Naive B cell (primary cell): ENCODE data around the gene TDP2. TPM values are rescaled to one million over a fixed set of nuclear protein-coding genes. Genes with fewer than 3 reads are reported as not detected.
A peak's percentile ranks its signal among the peaks of the same experiment; 100 is the strongest.
"Not testable (repeated sequence)": the region's sequence is repeated elsewhere in the genome, so short reads cannot be mapped to it uniquely, and the experiment has no call there.

Experiments
- ATAC-seq, 2 donors: fragments of 150-1000 bp; cut with Tn5 transposase; 2 replicates each; pipeline ENCODE4 v1.10.0; 2021; ENCODE audit warnings: low read depth in 2 of 2, mild to moderate bottlenecking in 2 of 2, moderate library complexity in 2 of 2
- DNase-seq: peaks from one replicate; pipeline ENCODE4 v3.0.0; 2022
- H3K27ac Mint-ChIP-seq, 6 donors: one replicate each; pipeline ENCODE4 v1.8.0; 2020 to 2022; ENCODE audit warnings: mild to moderate bottlenecking in 6 of 6, mixed read lengths in 6 of 6, moderate library complexity in 5 of 6, inconsistent platforms in 2 of 6
- H3K27me3 Mint-ChIP-seq, 3 donors: one replicate each; pipeline ENCODE4 v1.8.0; 2021 to 2022; ENCODE audit warnings: mixed read lengths in 3 of 3, mild to moderate bottlenecking in 1 of 3
- H3K36me3 Mint-ChIP-seq, 2 donors: one replicate each; pipeline ENCODE4 v1.8.0; 2020 to 2022; ENCODE audit warnings: mixed read lengths in 2 of 2, inconsistent platforms in 1 of 2, mild to moderate bottlenecking in 1 of 2
- H3K4me1 Mint-ChIP-seq, 3 donors: one replicate each; pipeline ENCODE4 v1.8.0; 2020 to 2022; ENCODE audit warnings: mixed read lengths in 3 of 3, inconsistent platforms in 1 of 3, mild to moderate bottlenecking in 1 of 3, moderate library complexity in 1 of 3
- H3K4me3 Mint-ChIP-seq, 8 donors: one replicate each; pipeline ENCODE4 v1.8.0; 2020 to 2022; ENCODE audit warnings: mild to moderate bottlenecking in 8 of 8, mixed read lengths in 8 of 8, moderate library complexity in 8 of 8, inconsistent platforms in 2 of 8
- H3K9me3 Mint-ChIP-seq, 7 donors: one replicate each; pipeline ENCODE4 v1.8.0; 2020 to 2022; ENCODE audit warnings: mixed read lengths in 7 of 7, mild to moderate bottlenecking in 5 of 7, inconsistent platforms in 2 of 7, moderate library complexity in 1 of 7
- polyA plus RNA-seq, 6 donors: library from polyadenylated mRNA; unstranded; fragments of 300-500 nt; fragmentation: Illumina TruSeq; gene quantifications; one replicate each; pipeline ENCODE4 v1.2.3, GENCODE V29; 2021; ENCODE audit warnings: low read depth in 6 of 6

Gene TDP2, protein sequence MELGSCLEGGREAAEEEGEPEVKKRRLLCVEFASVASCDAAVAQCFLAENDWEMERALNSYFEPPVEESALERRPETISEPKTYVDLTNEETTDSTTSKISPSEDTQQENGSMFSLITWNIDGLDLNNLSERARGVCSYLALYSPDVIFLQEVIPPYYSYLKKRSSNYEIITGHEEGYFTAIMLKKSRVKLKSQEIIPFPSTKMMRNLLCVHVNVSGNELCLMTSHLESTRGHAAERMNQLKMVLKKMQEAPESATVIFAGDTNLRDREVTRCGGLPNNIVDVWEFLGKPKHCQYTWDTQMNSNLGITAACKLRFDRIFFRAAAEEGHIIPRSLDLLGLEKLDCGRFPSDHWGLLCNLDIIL
- polyA plus RNA-seq, result 10 to 100 TPM; 14.9 to 48.7 (median 32.0) TPM

DNA sequence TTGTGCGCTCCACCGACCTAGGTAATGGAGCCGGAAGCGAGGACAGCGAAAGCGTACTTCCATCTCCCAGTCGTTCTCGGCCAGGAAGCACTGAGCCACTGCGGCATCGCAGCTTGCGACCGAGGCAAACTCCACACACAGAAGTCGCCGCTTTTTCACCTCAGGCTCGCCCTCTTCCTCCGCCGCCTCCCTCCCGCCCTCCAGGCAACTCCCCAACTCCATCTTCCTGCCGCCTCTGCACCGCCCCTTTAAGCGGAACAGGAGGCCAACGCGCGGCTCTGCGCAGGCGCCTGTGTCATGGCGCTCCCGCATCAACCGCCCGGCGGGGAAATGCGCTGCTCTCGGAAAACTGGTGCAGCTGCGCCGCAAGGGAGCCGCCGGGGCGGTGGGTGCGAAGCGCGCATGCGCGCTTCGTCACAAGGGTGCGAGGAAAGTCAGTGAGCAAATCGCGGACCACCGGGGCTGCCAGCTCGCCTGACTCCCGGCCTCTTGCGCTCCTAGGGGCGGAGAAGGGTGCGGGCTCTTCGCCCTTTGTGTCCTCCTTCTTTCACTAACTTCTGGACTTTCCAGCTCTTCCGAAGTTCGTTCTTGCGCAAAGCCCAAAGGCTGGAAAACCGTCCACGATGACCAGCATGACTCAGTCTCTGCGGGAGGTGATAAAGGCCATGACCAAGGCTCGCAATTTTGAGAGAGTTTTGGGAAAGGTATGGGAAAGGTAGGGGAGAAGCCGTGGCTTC is at the start of gene TDP2, which contains the start of gene ACOT13:
TSS of gene TDP2 (minus strand) at position 259 of the 737 bp plus-strand sequence. CDS start at position 222, 37 bp downstream.
TSS of gene ACOT13 (plus strand) at position 437 of the 737 bp plus-strand sequence. CDS start at position 624, 187 bp downstream.
- peaks cover 35 to 56% (median 37%) of the 10 kb centered on the region in 3 donors for H3K4me1 Mint-ChIP-seq
- peaks cover 6 to 16% of the 10 kb centered on the region in 2 donors for H3K36me3 Mint-ChIP-seq
- peaks cover 0 to 13% (median 8%) of the 10 kb centered on the region in 7 donors for H3K9me3 Mint-ChIP-seq
- DNase-seq (peak; percentile 93), ATAC-seq (peak; percentile 92 to 93)
- peak within 1 kb of the TSS; percentile 94 to 100 (median 98) for H3K4me3 Mint-ChIP-seq
- peak within 1 kb of the TSS; percentile 91 to 99 (median 98) for H3K27ac Mint-ChIP-seq
- H3K27me3 Mint-ChIP-seq, result no peaks in the 10 kb centered on the region

DNA sequence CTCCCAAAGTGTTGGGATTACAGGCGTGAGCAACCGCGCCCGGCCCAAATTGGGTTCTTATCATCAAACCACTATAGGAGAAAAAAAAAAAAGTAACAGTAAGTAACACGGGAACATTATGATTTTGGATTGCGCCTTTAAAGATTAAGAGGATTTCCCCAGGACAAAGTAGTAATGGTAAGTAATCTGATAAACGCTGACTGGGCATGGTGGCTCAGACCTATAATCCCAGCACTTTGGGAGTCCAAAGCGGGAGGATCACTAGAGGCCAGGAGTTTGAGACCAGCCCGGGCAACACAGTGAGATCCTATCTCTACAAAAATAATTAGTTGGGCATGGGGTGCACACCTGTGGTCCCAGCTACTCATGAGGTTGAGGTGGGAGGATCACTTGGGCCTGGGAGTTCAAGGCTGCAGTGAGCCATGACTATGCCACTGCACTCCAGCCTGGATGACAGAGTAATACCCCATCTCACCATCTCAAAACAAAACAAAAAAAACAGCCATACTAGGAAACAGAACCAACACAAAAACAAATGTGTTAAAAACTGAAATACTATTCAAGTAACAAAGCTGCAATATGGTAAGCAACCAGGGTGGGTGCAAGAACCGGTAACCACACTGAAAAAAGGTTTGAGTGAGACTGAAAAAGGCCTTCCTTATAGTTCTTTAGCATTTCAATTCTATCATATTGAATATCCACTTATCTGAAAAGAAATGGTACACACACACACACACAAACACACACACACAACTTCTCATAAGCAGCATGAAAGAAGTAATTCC is 44.0 kb upstream of the TDP2 start:
- DNase-seq, result no peak
- peaks cover 22 to 46% (median 40%) of the 10 kb centered on the region in 3 donors for H3K4me1 Mint-ChIP-seq

DNA sequence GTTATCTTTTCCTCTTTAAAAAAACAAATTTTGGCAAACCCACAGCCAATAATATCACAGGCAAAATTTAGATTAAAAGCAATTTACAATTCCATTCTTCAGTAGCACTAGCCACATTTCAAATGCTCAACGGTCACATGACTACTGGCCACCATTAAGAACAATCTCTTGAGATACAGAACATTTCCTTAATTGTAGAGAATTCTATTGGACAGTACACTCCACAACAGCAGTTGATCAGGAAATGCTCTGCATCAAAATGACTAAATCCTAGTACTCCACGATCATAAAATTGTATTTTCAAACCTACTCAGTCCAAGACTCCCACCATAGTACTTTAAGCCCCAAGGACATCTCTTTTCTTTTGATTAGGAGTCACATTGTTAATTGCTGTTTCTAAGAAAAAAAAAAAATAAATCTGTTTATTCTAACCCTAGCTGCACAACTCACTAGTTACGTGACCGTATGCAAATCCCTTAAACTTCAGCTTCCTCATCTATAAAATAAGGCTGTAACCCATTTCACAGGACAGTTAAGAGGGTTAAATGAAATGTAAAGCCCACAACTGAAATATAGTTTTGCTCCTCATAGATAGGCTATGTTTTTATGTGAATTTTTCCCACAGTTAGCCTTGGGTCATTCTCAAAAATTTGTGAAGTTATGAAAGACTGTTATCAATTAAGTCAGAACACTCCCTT is 42.5 kb upstream of the TDP2 start:
- no peak overlapping the region for H3K4me3 Mint-ChIP-seq
- peaks cover 8 to 14% of the 10 kb centered on the region in 2 donors for H3K36me3 Mint-ChIP-seq
- no peaks in the 10 kb centered on the region for H3K27me3 Mint-ChIP-seq
- H3K4me1 Mint-ChIP-seq, result peaks cover 23 to 36% (median 33%) of the 10 kb centered on the region in 3 donors
- H3K9me3 Mint-ChIP-seq, result no peaks in the 10 kb centered on the region
- DNase-seq (no peak), ATAC-seq (peak; percentile 30 to 41)
- H3K27ac Mint-ChIP-seq, result peak overlapping the region in 2 of 6 donors; percentile 27 to 44

More for the DNA sequence above, 44.0 kb upstream of the TDP2 start:
- H3K4me3 Mint-ChIP-seq, result no peak overlapping the region
- no peaks in the 10 kb centered on the region for H3K27me3 Mint-ChIP-seq
- H3K27ac Mint-ChIP-seq, result peak overlapping the region in 2 of 6 donors; percentile 43 to 48
- ATAC-seq, result no peak
- peaks cover 8% of the 10 kb centered on the region in 2 donors for H3K36me3 Mint-ChIP-seq
- H3K9me3 Mint-ChIP-seq, result no peaks in the 10 kb centered on the region

DNA sequence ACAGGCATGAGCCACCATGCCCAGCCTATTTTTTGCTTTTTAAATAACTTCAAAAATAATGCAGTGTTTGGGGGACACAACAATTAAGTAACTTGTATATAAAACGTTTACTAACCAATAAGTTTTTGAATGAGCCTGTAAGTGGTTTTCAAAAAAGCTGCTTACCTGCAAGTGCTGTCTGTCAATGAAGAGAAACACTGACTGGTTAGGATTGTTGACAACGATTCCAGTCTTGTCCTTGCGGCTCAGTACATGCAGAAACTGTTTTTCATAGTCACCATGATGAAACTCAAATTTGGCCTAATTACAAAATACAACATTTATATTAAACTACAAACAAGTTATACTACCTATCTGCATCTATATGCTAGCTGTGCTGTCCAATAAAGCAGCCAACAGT is 41.9 kb upstream of the TDP2 start:
- H3K36me3 Mint-ChIP-seq, result peaks cover 8 to 18% of the 10 kb centered on the region in 2 donors
- no peaks in the 10 kb centered on the region for H3K9me3 Mint-ChIP-seq
- ATAC-seq (no peak), DNase-seq (no peak)
- peak overlapping the region in 1 of 6 donors; percentile 27 for H3K27ac Mint-ChIP-seq
- H3K27me3 Mint-ChIP-seq, result no peaks in the 10 kb centered on the region
- no peak overlapping the region for H3K4me3 Mint-ChIP-seq
- peaks cover 26 to 41% (median 33%) of the 10 kb centered on the region in 3 donors for H3K4me1 Mint-ChIP-seq

DNA sequence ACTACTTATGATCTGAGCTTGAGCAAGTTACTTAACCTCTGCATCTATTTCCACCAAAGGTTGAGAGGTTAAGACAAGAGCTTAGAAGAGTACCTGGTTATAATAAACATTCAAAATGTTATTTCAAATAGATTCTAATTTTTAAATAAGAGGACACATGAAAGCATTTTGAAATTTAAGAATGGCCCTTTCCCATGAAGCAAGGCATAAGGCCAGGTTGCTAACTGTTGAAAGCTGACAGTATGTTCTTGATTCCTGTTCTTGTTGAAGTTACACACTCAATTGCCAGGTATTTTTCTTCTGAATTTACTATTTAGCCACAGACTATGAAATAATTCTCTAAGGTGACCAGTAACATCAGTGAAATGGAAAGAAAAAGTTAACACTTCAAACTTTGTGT is 37.8 kb upstream of the TDP2 start:
- no peak overlapping the region for H3K4me3 Mint-ChIP-seq
- peaks cover 8 to 14% of the 10 kb centered on the region in 2 donors for H3K36me3 Mint-ChIP-seq
- ATAC-seq (no peak), DNase-seq (no peak)
- no peaks in the 10 kb centered on the region for H3K27me3 Mint-ChIP-seq
- H3K9me3 Mint-ChIP-seq, result no peaks in the 10 kb centered on the region
- no peak overlapping the region for H3K27ac Mint-ChIP-seq
- H3K4me1 Mint-ChIP-seq, result peaks cover 15 to 27% (median 20%) of the 10 kb centered on the region in 3 donors

DNA sequence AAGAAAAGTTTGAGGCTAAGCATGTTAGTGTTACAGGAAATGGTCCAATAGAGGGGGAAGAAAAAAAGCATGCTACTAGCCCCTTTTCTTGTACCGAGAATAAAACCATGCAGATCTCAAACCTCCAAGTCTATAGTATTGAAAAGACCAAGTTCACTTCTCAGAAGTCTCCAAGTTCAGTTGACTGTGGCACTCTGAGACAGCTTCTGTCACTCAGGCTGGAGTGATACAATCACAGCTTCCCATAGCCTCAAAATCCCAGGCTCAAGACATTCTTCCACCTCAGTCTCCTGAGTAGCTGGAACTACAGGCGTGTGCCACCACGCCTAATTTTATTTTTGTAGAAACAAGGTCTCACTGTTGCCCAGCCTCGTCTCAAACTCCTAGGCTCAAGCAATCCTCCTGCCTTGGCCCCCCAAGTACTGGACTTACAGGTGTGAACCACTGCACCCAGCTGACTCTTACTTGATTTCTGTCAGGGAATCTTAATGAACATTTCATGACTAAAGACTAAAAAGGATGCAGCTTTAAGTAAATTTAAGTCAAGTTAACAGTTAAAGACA is 36.1 kb upstream of the TDP2 start:
- DNase-seq, result no peak
- no peaks in the 10 kb centered on the region for H3K27me3 Mint-ChIP-seq
- H3K27ac Mint-ChIP-seq, result peak overlapping the region; percentile 51 to 95 (median 84)
- H3K4me3 Mint-ChIP-seq, result no peak overlapping the region
- peaks cover 8 to 21% (median 14%) of the 10 kb centered on the region in 3 donors for H3K4me1 Mint-ChIP-seq
- no peaks in the 10 kb centered on the region for H3K9me3 Mint-ChIP-seq
- no peak for ATAC-seq
- peaks cover 8 to 14% of the 10 kb centered on the region in 2 donors for H3K36me3 Mint-ChIP-seq

DNA sequence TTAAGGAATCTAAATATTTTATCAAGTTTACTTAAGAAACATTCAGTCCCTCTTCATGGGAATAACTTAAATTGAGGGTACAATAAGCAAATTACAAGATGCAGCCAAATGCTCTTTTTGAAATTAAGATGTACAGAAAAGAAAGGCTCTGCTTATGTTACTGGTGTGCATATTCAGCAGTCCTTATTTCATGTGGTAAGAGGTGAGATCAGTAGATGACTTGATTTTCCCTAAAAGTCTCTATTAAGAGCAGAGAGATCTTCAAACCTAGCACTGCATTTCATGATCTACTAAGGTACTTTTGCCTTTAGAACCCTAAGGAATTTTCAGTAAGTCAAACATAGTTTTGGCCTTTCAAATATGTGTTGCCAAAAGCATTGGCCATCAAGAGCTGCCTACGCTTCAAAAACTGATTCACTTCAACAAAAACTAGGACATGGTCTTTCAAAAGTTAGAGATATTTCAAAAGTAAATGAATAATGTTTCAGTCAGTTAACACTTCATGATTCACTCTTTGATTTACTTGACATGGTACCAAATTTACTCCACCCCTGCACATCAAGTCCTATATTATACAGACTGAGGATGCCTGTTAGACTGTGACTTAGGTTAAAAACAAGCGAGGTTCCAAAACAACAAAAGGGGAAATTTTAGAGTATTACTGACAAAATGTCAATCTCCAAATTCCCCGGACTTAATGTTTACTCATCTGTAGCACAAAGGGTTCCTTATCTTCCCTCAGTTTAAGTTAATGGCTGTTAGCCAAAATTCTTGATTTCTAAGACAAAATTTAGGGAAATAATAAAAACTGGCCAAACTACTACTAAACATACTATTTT is 33.0 kb upstream of the TDP2 start:
- Mint-ChIP-seq H3K36me3 (peaks cover 0 to 6% of the 10 kb centered on the region in 2 donors), H3K9me3 (no peaks in the 10 kb centered on the region), H3K4me1 (peaks cover 12 to 29% (median 14%) of the 10 kb centered on the region in 3 donors), H3K27ac (peak overlapping the region in 4 of 6 donors; percentile 1 to 78 (median 46)), H3K27me3 (no peaks in the 10 kb centered on the region), H3K4me3 (no peak overlapping the region)
- DNase-seq (no peak), ATAC-seq (no peak)

DNA sequence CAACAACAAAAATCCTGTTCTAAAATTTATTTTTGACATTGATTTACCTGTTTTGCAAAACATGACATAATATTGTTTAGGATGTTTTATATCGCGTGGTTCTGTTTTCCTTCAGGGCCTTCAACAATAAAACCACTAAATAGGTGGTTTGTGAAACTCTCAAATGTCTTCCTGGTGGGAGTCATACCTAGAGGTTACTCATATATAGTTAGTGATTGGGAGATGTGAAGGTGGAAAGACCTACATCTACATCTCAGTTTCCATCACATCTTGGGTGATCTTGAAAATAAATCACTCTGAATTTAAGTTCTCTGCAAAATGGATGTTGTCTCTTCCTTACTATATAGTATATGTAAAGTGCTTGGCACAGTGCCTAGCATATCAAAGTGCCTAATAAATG is 29.4 kb upstream of the TDP2 start:
- ATAC-seq (no peak), DNase-seq (no peak)
- Mint-ChIP-seq H3K4me3 (no peak overlapping the region), H3K27me3 (no peaks in the 10 kb centered on the region), H3K36me3 (no peaks in the 10 kb centered on the region), H3K9me3 (no peaks in the 10 kb centered on the region), H3K27ac (peak overlapping the region in 1 of 6 donors; percentile 7), H3K4me1 (peaks cover 4 to 12% (median 4%) of the 10 kb centered on the region in 3 donors)

DNA sequence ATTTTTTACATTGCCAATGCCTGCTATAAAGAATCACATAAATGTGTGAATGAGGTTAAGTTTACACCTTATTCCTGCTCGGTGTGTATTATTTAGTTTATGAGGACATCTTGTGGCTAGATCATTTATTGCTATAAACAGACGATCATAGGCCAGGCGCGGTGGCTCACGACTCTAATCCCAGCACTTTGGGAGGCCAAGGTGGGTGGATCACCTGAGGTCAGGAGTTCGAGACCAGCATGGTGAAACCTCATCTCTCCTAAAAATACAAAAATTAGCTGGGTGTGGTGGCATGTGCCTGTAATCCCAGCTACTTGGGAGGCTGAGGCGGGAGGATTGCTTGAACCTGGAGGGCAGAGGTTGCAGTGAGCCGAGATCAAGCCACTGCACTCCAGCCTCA is 28.9 kb upstream of the TDP2 start:
- H3K4me1 Mint-ChIP-seq, H3K9me3 Mint-ChIP-seq, H3K27me3 Mint-ChIP-seq, H3K4me3 Mint-ChIP-seq, H3K36me3 Mint-ChIP-seq: not testable (repeated sequence)
- peak; percentile 38 for DNase-seq
- H3K27ac Mint-ChIP-seq, result peak overlapping the region in 2 of 6 donors; percentile 7 to 30
- ATAC-seq, result peak; percentile 71 to 87

DNA sequence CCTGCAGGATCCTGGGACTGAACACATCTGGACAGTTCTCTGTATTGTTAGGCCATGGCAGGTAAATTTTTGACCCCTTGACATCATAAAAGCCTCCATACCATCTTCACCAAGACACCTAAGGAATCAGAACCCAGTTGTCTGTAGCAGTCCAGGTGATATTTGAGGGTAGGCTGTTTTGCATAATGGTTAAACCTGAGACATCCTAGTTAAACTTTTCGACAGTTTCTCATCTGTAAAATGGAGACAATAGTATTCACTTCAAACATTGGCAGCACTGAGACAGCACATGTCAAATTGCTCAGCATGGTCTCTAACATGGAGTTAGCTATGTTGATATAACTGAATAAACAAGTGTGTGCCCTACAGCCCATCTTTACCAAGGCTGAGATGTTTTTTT is 27.5 kb upstream of the TDP2 start:
- Mint-ChIP-seq H3K9me3 (no peaks in the 10 kb centered on the region), H3K4me3 (no peak overlapping the region), H3K4me1 (peaks cover 4 to 8% (median 4%) of the 10 kb centered on the region in 3 donors), H3K27ac (no peak overlapping the region), H3K36me3 (no peaks in the 10 kb centered on the region), H3K27me3 (no peaks in the 10 kb centered on the region)
- no peak for DNase-seq
- no peak for ATAC-seq

DNA sequence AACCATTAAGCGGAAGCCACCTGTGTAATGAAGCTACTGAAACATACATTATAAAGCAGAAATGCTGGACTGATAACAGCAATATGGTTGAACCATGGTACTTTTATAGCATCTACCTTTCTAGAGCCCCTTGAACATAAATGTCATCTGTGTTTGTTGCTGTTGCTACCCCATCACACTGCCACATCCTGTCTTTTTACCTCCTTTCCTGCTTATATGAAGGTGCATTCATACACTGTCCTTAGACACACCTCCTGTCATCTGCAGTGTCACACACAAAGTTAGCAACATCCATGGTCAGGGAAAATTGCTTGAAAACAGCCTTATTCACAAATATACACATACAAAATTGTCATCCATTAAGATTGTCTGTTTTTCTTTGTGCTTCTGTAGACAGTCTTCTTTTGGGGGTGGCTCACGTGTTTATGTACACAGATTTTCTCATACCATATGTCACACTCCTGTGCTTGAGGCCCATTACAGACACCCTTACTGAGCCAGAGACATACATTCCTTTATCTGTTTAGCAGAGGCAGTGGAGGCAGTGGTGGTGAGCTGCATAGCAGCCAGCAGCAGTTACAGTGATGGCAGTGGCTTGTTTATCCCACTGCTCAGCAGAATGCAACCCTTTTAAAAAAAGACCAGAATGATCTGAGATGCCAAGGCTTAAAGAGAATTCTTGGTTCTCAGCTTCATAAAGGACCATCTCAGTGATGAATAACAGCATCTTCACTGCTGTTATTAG is 26.3 kb upstream of the TDP2 start:
- Mint-ChIP-seq H3K27me3 (no peaks in the 10 kb centered on the region), H3K4me3 (no peak overlapping the region), H3K36me3 (no peaks in the 10 kb centered on the region), H3K27ac (peak overlapping the region in 2 of 6 donors; percentile 63 to 77), H3K9me3 (no peaks in the 10 kb centered on the region), H3K4me1 (peaks cover 4 to 8% (median 4%) of the 10 kb centered on the region in 3 donors)
- DNase-seq, result no peak
- ATAC-seq, result no peak
